Stimulated activated naive B cell treated with anti-CD40 and anti-IgM and Interleukin-4, amounts not matched to agents 10 μg/mL and 1 μg/mL and 100 μg/mL, for 72 hours (primary cell): ENCODE measurements around the gene IRF6.

Source experiments
- ATAC-seq, 2 donors: fragments of 150-1000 bp; cut with Tn5 transposase; replicated peaks; 2 replicates each; pipeline ENCODE4 v1.10.0; 2021; ENCODE audit warnings: moderate library complexity in 1 of 2
- DNase-seq: peaks from one replicate; pipeline ENCODE4 v3.0.0; 2021
- H3K27ac Mint-ChIP-seq: one replicate; pipeline ENCODE4 v1.8.0; 2022; ENCODE audit warnings: mild to moderate bottlenecking, mixed read lengths
- H3K27me3 Mint-ChIP-seq, 2 donors: one replicate each; pipeline ENCODE4 v1.8.0; 2022; ENCODE audit warnings: mixed read lengths in 2 of 2
- H3K36me3 Mint-ChIP-seq, 2 donors: one replicate each; pipeline ENCODE4 v1.8.0; 2022; ENCODE audit warnings: mixed read lengths in 2 of 2, mild to moderate bottlenecking in 1 of 2
- H3K4me1 Mint-ChIP-seq, 2 donors: one replicate each; pipeline ENCODE4 v1.8.0; 2022; ENCODE audit warnings: mixed read lengths in 2 of 2, mild to moderate bottlenecking in 1 of 2
- H3K4me3 Mint-ChIP-seq, 2 donors: one replicate each; pipeline ENCODE4 v1.8.0; 2022; ENCODE audit warnings: mild to moderate bottlenecking in 2 of 2, mixed read lengths in 2 of 2, moderate library complexity in 1 of 2
- H3K9me3 Mint-ChIP-seq, 2 donors: one replicate each; pipeline ENCODE4 v1.8.0; 2022; ENCODE audit warnings: mixed read lengths in 2 of 2, mild to moderate bottlenecking in 1 of 2

IRF6 gene

DNA sequence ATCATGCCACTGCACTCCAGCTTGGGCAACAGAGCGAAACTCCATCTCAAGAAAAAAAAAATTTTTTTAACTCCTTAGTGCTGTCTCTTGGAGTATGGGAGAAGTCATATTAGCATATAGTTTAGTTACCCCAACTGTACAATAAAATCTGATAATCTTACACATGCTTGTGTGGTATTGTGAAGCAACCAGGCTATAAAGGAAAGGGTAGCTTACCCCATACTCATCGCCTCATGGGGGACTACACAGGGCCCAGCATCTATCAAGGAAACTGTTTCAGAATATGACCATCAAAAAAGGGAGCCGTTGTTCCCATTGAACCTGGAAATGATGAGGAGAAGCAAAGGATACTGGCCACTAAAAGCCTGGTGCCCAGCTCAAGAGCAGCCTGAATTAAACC, 53.1 kb downstream of the IRF6 start:
- H3K27me3 Mint-ChIP-seq: no peaks in the 10 kb centered on the region
- H3K4me3 Mint-ChIP-seq: no peak overlapping the region

DNA sequence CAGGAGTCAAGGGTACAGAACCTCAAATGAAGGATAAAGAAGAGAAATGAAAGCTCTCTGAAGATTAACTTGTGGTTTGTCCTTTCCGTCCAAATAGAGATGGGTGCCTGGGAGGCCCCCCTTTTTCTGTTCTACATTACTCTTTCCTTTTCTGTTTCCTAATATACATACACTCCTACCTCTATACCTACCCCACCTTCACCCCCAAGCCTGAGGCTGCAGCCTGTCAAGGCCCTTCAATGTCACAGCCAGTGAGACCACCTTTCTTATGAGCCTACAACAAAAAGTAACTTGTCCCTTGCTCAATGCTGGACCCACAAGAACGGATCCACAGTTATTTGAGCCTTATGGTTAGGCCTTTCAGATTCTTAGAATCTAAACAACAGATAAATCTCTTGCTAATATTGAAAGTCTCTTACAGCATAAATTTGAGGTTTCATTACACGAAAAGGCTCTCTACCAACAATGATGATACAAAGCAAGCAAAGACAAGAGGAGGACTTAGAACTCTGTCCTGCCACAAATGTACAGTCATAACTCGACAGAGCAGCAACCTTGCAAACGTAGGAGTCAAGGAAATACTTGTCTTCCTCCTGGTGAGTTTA, 54.2 kb downstream of the IRF6 start:
- ATAC-seq (peak; percentile 45 to 52), DNase-seq (peak; percentile 39)
- H3K4me3 Mint-ChIP-seq: peak overlapping the region; percentile 26 to 51
- H3K4me1 Mint-ChIP-seq: peaks cover 38 to 54% of the 10 kb centered on the region in 2 donors
- peak overlapping the region; percentile 78 for H3K27ac Mint-ChIP-seq
- H3K36me3 Mint-ChIP-seq: peaks cover 2 to 3% of the 10 kb centered on the region in 2 donors
- no peaks in the 10 kb centered on the region for H3K27me3 Mint-ChIP-seq
- peaks cover 0 to 4% of the 10 kb centered on the region in 2 donors for H3K9me3 Mint-ChIP-seq

More for the DNA sequence above, 53.1 kb downstream of the IRF6 start:
- H3K4me1 Mint-ChIP-seq: peaks cover 34 to 58% of the 10 kb centered on the region in 2 donors
- H3K36me3 Mint-ChIP-seq: peaks cover 2 to 3% of the 10 kb centered on the region in 2 donors
- DNase-seq (no peak), ATAC-seq (no peak)
- no peak overlapping the region for H3K27ac Mint-ChIP-seq
- H3K9me3 Mint-ChIP-seq: peaks cover 0 to 4% of the 10 kb centered on the region in 2 donors

DNA sequence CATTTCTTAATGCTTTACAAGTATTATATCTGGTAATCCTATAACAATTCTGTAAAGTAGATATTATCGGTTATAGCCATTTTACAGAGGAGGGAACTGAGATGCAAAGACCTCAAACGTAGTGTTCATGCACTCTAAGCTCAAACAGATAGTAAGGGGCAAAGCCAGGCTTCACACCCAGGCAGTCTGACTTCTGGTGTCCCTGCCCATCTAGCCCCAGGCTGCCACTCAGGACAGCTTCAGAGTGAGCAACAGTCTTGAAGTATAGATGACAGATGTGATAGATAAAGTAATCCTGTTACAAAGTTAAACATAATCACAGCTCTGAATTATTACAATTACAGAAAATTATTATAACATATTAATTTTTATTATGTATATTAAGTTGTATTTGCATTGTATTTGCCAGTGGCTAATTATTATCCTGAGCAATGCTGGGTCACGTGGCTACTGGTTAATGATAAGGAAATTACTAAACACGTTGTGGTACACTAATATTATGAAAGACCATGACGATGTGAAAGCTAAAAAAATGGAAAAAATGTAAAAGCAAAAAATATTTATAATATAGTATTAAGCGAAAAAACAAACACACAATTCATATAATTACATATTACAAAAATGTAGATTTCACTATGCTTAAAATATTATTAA, 56.1 kb downstream of the IRF6 start:
- ATAC-seq: no peak
- no peak overlapping the region for H3K4me3 Mint-ChIP-seq
- peaks cover 22 to 35% of the 10 kb centered on the region in 2 donors for H3K4me1 Mint-ChIP-seq
- DNase-seq: no peak
- H3K27me3 Mint-ChIP-seq: no peaks in the 10 kb centered on the region
- H3K27ac Mint-ChIP-seq: no peak overlapping the region
- no peaks in the 10 kb centered on the region for H3K36me3 Mint-ChIP-seq
- no peaks in the 10 kb centered on the region for H3K9me3 Mint-ChIP-seq

DNA sequence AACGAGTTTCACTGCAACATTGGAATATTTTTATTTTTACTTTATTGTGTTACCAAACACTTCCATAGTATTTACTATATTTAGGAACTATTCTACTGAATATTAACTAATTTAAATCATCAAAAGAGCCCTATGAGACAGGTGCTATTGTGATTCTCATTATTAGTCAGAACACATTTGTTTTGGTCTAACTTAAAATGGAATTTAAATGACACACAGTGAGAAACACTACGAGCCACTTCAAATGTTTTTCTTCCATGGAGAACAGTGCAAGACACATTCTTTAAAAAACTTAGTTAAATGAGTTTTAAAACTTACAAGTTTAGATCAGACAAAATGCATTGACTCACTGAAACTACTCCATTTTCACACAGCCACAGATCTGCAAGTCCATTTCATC, 56.7 kb downstream of the IRF6 start:
- Mint-ChIP-seq H3K27me3 (no peaks in the 10 kb centered on the region), H3K27ac (no peak overlapping the region), H3K4me3 (no peak overlapping the region), H3K9me3 (no peaks in the 10 kb centered on the region), H3K36me3 (no peaks in the 10 kb centered on the region), H3K4me1 (peaks cover 21 to 35% of the 10 kb centered on the region in 2 donors)
- no peak for DNase-seq
- ATAC-seq: no peak

DNA sequence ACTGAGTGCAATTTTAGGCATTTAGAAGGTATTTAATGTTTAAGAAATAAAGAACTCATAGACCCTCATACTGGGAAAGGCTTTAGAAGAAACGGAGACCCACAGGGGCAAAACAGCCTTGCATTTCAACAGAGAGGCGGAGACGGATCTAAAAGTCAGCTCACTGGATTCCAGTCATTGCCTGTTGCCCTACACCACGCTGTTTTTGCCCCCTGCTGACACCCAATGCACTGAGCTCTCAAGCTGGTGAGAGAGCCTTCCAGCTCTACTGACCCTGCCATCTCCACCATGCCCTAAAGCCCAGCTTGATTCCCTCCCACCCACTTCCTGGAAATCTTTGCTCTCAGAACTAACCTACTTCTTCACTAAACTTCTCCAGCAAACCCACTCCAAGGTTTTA, 57.3 kb downstream of the IRF6 start:
- H3K9me3 Mint-ChIP-seq: no peaks in the 10 kb centered on the region
- DNase-seq (no peak), ATAC-seq (no peak)
- H3K4me3 Mint-ChIP-seq: no peak overlapping the region
- peaks cover 22 to 37% of the 10 kb centered on the region in 2 donors for H3K4me1 Mint-ChIP-seq
- H3K36me3 Mint-ChIP-seq: no peaks in the 10 kb centered on the region
- no peak overlapping the region for H3K27ac Mint-ChIP-seq
- H3K27me3 Mint-ChIP-seq: no peaks in the 10 kb centered on the region

DNA sequence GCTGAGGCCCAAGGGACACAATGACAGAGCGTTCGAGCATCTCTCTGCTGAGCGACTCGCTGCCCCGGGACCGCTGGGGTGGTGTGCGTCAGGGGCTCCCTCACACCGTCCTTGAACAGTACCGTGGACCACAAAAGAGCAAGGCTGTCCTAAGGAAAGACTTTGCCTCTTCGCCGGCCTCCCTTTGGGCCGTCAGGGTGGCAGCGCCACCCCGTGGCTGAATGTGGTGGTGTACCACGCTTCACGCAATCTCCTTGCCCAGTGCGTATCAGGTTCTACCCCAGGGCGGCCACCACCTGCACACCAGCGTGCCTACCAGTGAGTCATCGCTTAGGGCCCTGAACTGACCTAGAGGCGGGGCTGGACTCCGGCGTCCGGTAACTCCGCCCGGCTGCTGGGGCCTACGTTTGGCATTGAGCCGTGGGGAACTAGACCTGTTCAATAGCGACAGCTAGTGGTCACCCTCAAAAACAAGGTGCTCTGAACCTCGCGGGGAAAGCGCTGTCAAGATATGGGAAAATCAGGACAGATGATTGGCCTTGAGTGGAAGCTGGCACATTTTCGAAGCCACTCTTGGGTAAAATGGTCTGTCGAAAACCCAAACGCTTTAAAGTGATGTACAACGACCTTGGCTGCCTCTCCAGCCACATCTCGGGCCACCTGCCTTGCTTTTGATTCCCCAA, 58.2 kb downstream of the IRF6 start:
- DNase-seq (peak; percentile 95), ATAC-seq (peak; percentile 92 to 93)
- no peaks in the 10 kb centered on the region for H3K9me3 Mint-ChIP-seq
- no peaks in the 10 kb centered on the region for H3K27me3 Mint-ChIP-seq
- peak overlapping the region; percentile 69 to 73 for H3K4me3 Mint-ChIP-seq
- H3K27ac Mint-ChIP-seq: peak overlapping the region; percentile 87
- H3K4me1 Mint-ChIP-seq: peaks cover 29 to 46% of the 10 kb centered on the region in 2 donors
- H3K36me3 Mint-ChIP-seq: no peaks in the 10 kb centered on the region

DNA sequence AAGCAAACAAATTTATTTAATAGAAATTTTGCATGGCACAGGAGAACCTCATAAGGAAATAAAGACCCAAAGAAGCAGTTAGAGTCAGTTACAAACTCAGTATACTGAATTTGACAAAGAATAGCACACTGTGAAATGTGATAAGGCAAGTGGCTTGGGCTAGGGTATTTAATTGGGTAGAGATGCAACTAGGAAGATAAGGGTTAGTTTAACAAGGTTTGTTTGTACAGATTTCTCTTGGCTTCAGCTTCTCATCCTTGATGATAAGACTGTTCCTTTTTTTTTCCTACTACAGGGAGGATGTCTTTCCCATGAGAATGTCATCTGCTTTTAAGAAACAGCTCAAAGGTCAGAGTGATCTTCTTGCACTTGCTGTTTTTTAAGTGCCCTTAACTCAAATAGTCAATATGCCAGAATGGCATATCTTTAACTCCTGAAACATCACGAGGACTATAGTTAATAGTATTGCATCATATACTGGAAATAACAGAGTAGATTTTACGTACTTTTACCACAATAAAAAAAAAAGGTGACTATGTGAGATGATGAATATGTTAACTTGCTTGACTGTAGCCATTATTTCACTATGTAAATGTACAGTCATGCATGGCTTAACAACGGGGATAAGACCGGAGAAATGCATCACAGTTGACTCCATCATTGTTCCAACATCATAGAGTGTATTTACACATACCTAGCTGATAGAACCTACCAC, 59.3 kb downstream of the IRF6 start:
- Mint-ChIP-seq H3K4me1 (peaks cover 29 to 44% of the 10 kb centered on the region in 2 donors), H3K4me3 (no peak overlapping the region), H3K27me3 (no peaks in the 10 kb centered on the region), H3K9me3 (no peaks in the 10 kb centered on the region), H3K36me3 (no peaks in the 10 kb centered on the region), H3K27ac (no peak overlapping the region)
- DNase-seq: no peak
- no peak for ATAC-seq

DNA sequence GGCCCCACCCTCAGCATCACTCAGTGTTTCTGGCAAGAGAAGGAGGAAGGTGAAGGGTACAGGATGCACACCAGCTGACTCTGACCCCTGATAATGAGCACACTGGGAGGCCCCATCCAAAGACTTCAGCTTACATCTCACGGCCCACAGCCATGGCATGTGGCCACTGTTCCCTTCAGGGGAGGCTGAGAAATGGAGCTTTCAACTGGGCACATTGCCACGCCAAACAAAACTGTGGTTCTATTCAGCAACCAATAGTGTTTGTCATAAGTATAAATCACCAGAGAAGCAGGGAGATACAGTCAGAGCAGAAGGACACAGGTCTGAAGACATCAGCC, 62.8 kb downstream of the IRF6 start:
- Mint-ChIP-seq H3K4me1 (peaks cover 24 to 30% of the 10 kb centered on the region in 2 donors), H3K27ac (peak overlapping the region; percentile 72)

DNA sequence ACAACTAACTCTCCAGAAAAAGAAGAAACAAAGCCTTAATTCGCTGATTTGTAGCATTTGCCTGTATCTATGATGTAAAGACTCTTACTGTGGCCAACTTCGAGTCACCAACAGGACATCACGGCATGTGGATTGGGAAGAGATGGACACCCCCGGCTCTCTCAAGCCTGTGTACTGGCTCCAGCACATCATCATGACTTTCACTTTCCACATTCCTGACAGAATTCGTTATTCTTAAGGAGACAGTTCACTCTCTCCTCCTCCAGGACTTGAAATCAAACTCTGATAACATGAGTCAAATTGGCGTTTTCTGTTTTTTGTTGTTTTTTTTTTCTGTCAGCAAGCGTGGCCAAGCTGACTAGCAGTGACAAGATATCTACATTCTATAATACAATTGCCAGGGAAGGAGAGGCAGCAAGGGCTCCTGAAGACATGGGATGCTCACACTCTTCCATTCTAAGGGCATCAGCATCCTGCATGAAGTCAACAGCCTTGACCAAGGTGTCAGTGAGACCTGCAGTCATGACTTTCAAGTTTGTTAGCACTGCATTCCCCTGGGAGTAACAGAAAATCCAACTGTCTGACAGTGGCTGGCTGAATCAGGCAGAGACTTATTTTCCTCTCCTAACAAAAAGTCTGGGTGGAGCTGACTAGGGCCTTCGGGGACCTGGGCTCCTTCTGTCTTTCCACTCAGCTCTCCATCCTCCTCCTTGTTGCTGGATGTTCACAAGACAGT, 63.4 kb downstream of the IRF6 start:
- H3K9me3 Mint-ChIP-seq: no peaks in the 10 kb centered on the region
- H3K27me3 Mint-ChIP-seq: peaks cover 0 to 10% of the 10 kb centered on the region in 2 donors
- H3K27ac Mint-ChIP-seq: peak overlapping the region; percentile 72
- ATAC-seq (peak in 1 of 2 donors; percentile 14), DNase-seq (no peak)
- H3K4me1 Mint-ChIP-seq: peaks cover 20 to 25% of the 10 kb centered on the region in 2 donors
- H3K36me3 Mint-ChIP-seq: no peaks in the 10 kb centered on the region
- H3K4me3 Mint-ChIP-seq: no peak overlapping the region

More for the DNA sequence above, 62.8 kb downstream of the IRF6 start:
- H3K36me3 Mint-ChIP-seq: no peaks in the 10 kb centered on the region
- ATAC-seq (peak in 1 of 2 donors; percentile 2), DNase-seq (no peak)
- no peaks in the 10 kb centered on the region for H3K9me3 Mint-ChIP-seq
- peaks cover 0 to 6% of the 10 kb centered on the region in 2 donors for H3K27me3 Mint-ChIP-seq
- H3K4me3 Mint-ChIP-seq: no peak overlapping the region

DNA sequence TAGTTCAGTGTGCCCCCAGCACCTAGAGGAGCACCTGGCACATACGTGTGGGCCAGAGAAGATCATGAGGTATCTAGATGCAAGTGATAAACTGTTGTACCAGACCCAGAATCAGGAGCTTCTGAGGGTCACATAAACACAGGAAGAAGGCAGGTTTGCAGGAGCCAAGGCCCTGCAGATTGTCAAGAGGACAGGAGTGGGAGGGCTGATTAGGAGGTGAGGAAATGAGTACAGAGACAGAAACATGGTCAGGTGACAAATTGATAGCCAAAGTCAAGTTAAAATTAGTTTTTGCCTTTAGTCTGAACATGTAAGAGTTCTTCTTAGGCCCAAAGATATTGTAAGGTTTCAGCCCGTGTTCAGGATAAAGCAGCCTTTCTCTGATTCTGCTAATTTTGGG, 64.1 kb downstream of the IRF6 start:
- no peak overlapping the region for H3K27ac Mint-ChIP-seq
- peaks cover 20 to 27% of the 10 kb centered on the region in 2 donors for H3K4me1 Mint-ChIP-seq
- H3K9me3 Mint-ChIP-seq: no peaks in the 10 kb centered on the region

DNA sequence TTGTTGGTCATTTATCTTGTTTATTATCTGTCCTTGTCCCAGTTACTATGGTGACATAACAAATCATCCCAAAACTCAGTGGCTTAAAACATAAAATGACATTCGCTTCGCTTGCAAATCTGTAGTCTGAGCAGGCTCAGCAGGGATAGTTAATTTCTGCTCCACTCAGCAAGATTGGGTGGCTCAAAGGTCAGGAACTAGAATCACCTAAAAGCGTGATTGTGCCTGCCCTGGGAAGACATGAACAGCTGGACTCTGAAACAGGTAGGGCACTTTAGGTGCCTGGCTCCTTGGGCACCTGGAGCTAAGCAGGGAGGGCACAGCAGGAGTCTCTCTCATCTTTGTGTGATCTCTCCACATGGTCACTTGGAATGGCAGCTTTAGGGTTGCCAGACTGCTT, 64.7 kb downstream of the IRF6 start:
- Mint-ChIP-seq H3K27me3 (peaks cover 4 to 17% of the 10 kb centered on the region in 2 donors), H3K36me3 (no peaks in the 10 kb centered on the region), H3K27ac (peak overlapping the region; percentile 62), H3K9me3 (no peaks in the 10 kb centered on the region), H3K4me1 (peaks cover 27 to 34% of the 10 kb centered on the region in 2 donors), H3K4me3 (no peak overlapping the region)
- no peak for DNase-seq
- no peak for ATAC-seq

More for the DNA sequence above, 64.1 kb downstream of the IRF6 start:
- ATAC-seq: no peak
- H3K4me3 Mint-ChIP-seq: no peak overlapping the region
- no peaks in the 10 kb centered on the region for H3K36me3 Mint-ChIP-seq
- DNase-seq: no peak
- peaks cover 4 to 17% of the 10 kb centered on the region in 2 donors for H3K27me3 Mint-ChIP-seq

DNA sequence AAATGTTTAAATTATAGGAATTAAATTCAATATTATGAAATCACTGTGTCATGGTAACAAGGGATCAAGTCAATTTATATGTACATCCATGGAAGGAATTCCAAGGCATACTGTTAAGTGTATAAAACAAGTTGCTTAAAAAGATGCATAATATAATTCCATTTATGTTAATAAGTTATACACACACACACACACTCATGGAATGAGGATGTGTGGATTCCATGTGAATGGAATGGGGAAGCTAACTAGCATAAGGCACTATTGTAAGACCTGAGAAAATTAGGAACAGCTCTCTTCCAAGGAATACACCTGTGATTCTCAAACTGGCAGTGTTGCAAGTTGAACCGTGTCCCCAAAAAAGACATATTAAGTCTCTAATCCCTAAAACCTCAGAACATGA, 67.7 kb downstream of the IRF6 start:
- ATAC-seq (no peak), DNase-seq (no peak)
- Mint-ChIP-seq H3K27ac (no peak overlapping the region), H3K27me3 (peaks cover 4 to 17% of the 10 kb centered on the region in 2 donors), H3K4me1 (peaks cover 39 to 52% of the 10 kb centered on the region in 2 donors), H3K36me3 (no peaks in the 10 kb centered on the region), H3K4me3 (no peak overlapping the region), H3K9me3 (no peaks in the 10 kb centered on the region)

DNA sequence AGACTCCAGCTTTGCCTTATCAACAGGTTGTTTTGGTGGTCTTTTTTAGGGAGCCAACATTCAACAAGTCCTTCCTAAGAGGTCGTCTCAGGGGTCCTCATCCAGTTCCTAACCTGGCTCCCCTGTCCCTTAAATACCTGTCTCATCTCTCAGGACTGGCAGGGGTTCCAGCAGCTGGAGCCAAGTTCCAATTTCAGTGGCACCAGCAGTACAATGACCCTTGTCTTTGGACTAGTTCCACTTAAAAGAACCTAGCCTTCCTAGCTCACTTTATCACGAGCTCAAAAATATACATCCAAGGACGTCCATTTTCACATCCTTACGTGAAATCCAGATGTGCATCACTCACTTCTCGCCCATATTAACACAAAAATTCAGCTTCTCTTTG, 68.8 kb downstream of the IRF6 start:
- ATAC-seq (no peak), DNase-seq (no peak)
- H3K27ac Mint-ChIP-seq: no peak overlapping the region
- H3K36me3 Mint-ChIP-seq: no peaks in the 10 kb centered on the region
- H3K4me3 Mint-ChIP-seq: no peak overlapping the region
- H3K9me3 Mint-ChIP-seq: no peaks in the 10 kb centered on the region
- peaks cover 4 to 17% of the 10 kb centered on the region in 2 donors for H3K27me3 Mint-ChIP-seq
- H3K4me1 Mint-ChIP-seq: peaks cover 32 to 47% of the 10 kb centered on the region in 2 donors
